ENCODE data around the gene TXNDC8.
"Not testable (repeated sequence)": the region's sequence is repeated elsewhere in the genome, so short reads cannot be mapped to it uniquely, and the experiment has no call there.

Gene TXNDC8

DNA sequence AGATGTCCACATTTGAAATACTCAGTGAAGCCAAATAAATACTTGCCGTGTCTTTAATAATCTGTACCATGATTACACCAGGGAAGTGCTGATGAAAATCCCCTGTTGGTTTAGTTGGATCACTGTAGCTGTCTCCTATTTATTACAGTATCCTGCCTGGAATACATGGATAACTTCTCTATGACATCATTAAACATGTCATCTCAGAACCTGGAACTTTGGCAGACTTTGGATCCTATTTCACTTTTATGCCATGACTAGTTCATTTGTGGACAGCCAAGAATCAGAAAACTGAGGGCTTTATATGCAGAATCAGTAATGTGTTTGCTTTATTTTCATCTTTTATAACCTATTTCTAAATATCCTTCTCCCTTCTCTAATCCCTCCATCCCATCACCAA is at the start of gene TXNDC8:
Gene TXNDC8 (minus strand): TSS at position 137 of the 400 bp plus-strand sequence.
- in situ Hi-C loops (cut with HindIII; ENCODE audit: low pct_ligation_motif_present, low sequenced_read_pairs) = no loop called here
- TF ChIP-seq, protein P1, sequence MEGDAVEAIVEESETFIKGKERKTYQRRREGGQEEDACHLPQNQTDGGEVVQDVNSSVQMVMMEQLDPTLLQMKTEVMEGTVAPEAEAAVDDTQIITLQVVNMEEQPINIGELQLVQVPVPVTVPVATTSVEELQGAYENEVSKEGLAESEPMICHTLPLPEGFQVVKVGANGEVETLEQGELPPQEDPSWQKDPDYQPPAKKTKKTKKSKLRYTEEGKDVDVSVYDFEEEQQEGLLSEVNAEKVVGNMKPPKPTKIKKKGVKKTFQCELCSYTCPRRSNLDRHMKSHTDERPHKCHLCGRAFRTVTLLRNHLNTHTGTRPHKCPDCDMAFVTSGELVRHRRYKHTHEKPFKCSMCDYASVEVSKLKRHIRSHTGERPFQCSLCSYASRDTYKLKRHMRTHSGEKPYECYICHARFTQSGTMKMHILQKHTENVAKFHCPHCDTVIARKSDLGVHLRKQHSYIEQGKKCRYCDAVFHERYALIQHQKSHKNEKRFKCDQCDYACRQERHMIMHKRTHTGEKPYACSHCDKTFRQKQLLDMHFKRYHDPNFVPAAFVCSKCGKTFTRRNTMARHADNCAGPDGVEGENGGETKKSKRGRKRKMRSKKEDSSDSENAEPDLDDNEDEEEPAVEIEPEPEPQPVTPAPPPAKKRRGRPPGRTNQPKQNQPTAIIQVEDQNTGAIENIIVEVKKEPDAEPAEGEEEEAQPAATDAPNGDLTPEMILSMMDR (IDR thresholded peaks at IDR 0.05; ENCODE audit: low read depth, low read length, missing control alignments) = no peak
- no peak within 1 kb of the TSS for H3K27ac ChIP-seq
- no peak for DNase-seq
- H3K36me3 ChIP-seq (replicated peaks) = no peaks in the 10 kb centered on the region
- H3K27me3 ChIP-seq (replicated peaks) = no peaks in the 10 kb centered on the region
- no peak within 1 kb of the TSS for H3K4me3 ChIP-seq (ENCODE audit: low read depth, low read length)

DNA sequence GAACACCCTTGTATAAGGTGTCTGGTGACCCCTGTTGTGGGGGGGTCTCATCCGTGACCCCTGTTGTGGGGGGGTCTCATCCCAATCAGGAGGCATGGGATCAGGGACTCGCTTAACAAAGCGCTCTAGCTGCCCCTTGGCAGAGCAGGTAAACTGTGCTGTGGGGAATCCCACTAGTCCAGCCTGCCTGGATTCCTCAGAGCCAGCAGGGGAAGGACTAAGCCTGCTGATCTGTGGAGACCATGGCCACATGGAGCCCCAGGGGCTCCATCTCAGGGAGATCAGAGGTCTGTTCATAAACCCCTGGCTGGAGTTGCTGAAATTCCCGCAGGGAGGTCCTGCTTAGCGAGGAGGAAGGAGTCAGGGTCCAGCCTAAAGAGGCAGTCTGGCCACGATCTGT is 45.8 kb upstream of the TXNDC8 start:
- in situ Hi-C loops (cut with HindIII; ENCODE audit: low pct_ligation_motif_present, low sequenced_read_pairs) = no loop called here
- Histone ChIP-seq H3K36me3 (replicated peaks) (no peaks in the 10 kb centered on the region), H3K27ac (no peak overlapping the region), H3K4me3 (ENCODE audit: low read depth, low read length) (no peak overlapping the region), H3K27me3 (replicated peaks) (no peaks in the 10 kb centered on the region)
- TF ChIP-seq, protein P1 (IDR thresholded peaks at IDR 0.05; ENCODE audit: low read depth, low read length, missing control alignments) = no peak
- DNase-seq = no peak

DNA sequence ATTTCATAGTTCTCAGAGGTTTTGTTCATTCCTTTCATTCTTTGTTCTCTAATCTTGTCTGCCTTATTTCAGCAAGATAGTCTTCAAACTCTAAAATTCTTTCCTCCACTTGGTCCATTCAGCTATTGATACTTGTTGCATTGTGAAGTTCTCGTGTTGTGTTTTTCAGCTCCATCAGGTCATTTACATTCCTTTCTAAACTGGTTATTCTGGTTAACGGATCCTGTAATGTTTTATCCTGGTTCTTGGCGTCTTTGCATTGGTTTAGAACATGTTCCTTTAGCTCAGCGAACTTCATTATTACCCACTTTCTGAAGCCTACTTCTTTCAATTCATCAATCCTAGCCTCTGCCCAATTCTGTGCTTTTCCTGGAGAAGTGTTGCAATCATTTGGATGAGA is 45.1 kb upstream of the TXNDC8 start:
- Histone ChIP-seq H3K27ac (no peak overlapping the region), H3K4me3 (ENCODE audit: low read depth, low read length) (no peak overlapping the region), H3K27me3 (replicated peaks) (no peaks in the 10 kb centered on the region), H3K36me3 (replicated peaks) (no peaks in the 10 kb centered on the region)
- in situ Hi-C loops (cut with HindIII; ENCODE audit: low pct_ligation_motif_present, low sequenced_read_pairs) = no loop called here
- DNase-seq = no peak
- TF ChIP-seq, protein P1 (IDR thresholded peaks at IDR 0.05; ENCODE audit: low read depth, low read length, missing control alignments) = no peak

DNA sequence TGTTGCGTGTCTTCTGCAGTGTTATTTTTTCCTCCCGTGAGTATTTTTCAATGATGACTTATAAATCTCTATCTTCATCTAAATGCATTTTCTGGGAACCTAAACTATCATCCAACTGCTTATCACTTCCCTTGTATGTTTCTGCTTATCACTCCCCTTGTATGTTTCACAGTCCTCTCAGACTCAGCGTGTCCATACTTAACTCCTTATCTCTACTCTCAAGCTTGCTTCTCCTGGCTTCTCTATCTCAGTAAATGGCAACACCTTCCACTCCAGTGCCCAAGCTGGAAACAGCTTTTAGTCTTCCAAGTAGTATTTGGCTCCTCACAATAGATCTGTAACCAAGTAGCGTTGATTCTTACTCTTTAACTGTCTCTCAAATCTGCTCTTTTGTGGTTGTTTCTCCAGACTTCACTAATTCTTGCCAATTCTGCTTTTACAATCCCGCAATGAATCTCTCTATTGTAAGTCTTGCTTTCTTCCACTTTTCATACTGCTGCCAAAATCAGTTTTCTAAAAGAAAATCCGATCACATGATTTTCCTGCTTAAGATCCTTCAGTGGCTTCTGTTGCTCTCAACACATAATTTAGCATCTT is 33.8 kb upstream of the TXNDC8 start:
- no peak overlapping the region for H3K4me3 ChIP-seq (ENCODE audit: low read depth, low read length)
- H3K27ac ChIP-seq = no peak overlapping the region
- no peak for DNase-seq
- TF ChIP-seq, protein P1 (IDR thresholded peaks at IDR 0.05; ENCODE audit: low read depth, low read length, missing control alignments) = no peak
- no peaks in the 10 kb centered on the region for H3K36me3 ChIP-seq (replicated peaks)
- in situ Hi-C loops (cut with HindIII; ENCODE audit: low pct_ligation_motif_present, low sequenced_read_pairs) = no loop called here
- H3K27me3 ChIP-seq (replicated peaks) = no peaks in the 10 kb centered on the region

DNA sequence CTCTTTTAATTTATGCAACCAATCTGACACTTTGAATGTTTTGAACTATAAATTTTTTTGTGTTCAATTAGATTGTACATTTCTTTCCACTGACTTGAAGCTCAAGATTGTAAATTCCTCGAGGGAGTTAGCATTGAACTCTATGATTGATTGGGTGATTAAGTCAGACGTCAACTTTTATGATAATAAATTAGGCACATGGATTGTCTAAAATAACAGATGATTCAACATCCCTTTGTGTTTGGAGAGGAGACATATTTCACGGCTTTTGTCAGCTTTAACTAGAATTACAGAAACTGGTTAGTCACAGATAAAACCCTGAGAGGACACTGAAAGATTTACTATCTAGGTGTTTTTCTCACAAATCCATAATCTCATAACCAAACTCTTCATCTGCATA is 32.7 kb upstream of the TXNDC8 start:
- Histone ChIP-seq H3K27ac (no peak overlapping the region), H3K4me3 (ENCODE audit: low read depth, low read length) (no peak overlapping the region), H3K36me3 (replicated peaks) (no peaks in the 10 kb centered on the region), H3K27me3 (replicated peaks) (no peaks in the 10 kb centered on the region)
- TF ChIP-seq, protein P1 (IDR thresholded peaks at IDR 0.05; ENCODE audit: low read depth, low read length, missing control alignments) = no peak
- DNase-seq = no peak
- in situ Hi-C loops (cut with HindIII; ENCODE audit: low pct_ligation_motif_present, low sequenced_read_pairs) = no loop called here

DNA sequence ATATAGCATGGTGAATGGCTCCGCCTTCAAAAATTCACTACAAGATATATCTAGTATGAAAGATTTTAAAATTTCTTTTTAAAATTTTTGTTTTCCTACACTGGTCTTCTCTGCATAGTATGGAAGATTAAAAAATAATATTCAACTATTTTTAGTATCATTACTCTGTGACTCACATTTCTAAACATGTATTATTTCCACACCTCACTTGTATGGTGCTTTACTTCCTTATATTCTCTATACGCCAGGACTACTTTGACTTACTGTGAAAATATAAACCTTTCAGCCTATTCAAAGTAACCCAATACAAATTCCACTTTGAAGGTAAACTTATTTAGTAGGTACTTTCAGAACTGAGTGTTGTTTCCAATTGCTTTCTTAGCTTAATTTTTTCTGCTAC is 26.8 kb upstream of the TXNDC8 start:
- TF ChIP-seq, protein P1 (IDR thresholded peaks at IDR 0.05; ENCODE audit: low read depth, low read length, missing control alignments) = no peak
- in situ Hi-C loops (cut with HindIII; ENCODE audit: low pct_ligation_motif_present, low sequenced_read_pairs) = no loop called here
- Histone ChIP-seq H3K27me3 (replicated peaks) (no peaks in the 10 kb centered on the region), H3K36me3 (replicated peaks) (no peaks in the 10 kb centered on the region), H3K4me3 (ENCODE audit: low read depth, low read length) (no peak overlapping the region), H3K27ac (no peak overlapping the region)
- DNase-seq = no peak

DNA sequence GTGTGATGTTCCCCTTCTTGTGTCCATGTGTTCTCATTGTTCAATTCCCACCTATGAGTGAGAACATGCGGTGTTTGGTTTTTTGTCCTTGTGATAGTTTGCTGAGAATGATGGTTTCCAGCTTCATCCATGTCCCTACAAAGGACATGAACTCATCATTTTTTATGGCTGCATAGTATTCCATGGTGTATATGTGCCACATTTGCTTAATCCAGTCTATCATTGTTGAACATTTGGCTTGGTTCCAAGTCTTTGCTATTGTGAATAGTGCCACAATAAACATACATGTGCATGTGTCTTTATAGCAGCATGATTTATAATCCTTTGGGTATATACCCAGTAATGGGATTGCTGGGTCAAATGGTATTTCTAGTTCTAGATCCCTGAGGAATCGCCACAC is 21.3 kb upstream of the TXNDC8 start:
- H3K27ac ChIP-seq; in situ Hi-C loops (cut with HindIII; ENCODE audit: low pct_ligation_motif_present, low sequenced_read_pairs); DNase-seq; H3K36me3 ChIP-seq (replicated peaks); H3K27me3 ChIP-seq (replicated peaks); H3K4me3 ChIP-seq (ENCODE audit: low read depth, low read length): not testable (repeated sequence)

Measured in brain microvascular endothelial cell (primary cell).